IMR-90 (cell line): ENCODE data around the gene USH2A. TPM values are rescaled to one million over a fixed set of nuclear protein-coding genes. Genes with fewer than 3 reads are reported as not detected.

Source experiments
- ATAC-seq: fragments of 200-7000 bp; cut with Tn5 transposase; 2 replicates; pipeline ENCODE4 v1.9.1; 2020; ENCODE audit warnings: low read depth, mild to moderate bottlenecking, moderate library complexity
- BruUV-seq: library from RNA; stranded (reverse); fragments of 400-500 nt; replicated peaks from 2 replicates; lab custom pipeline; 2021; lab: Mats Ljungman, UMichigan
- CTCF ChIA-PET: fragments of 300-600 bp; formaldehyde crosslinking; extraction: SDS; loops from one replicate; lab custom pipeline; 2021; ENCODE audit warnings: antibody characterized with exemption; lab: Yijun Ruan, JAX
- POLR2A ChIA-PET: fragments of 300-600 bp; sonication (Branson Sonifier 250); formaldehyde crosslinking; loops from one replicate; lab custom pipeline; 2022; ENCODE audit warnings: antibody characterized with exemption; ENCODE audit not compliant: unreplicated experiment; lab: Charles Lee
- DNase-seq: peaks from one replicate; pipeline ENCODE4 v3.0.0; 2013
- H2AFZ ChIP-seq: replicated peaks from 2 replicates; pipeline ENCODE3; 2013; ENCODE audit warnings: low read length, mild to moderate bottlenecking; ENCODE audit not compliant: poor library complexity
- H2AK5ac ChIP-seq: 2 replicates; pipeline ENCODE4 v1.6.1; 2013; ENCODE audit warnings: low read depth, low read length, inconsistent platforms
- H2AK9ac ChIP-seq: replicated peaks from 2 replicates; pipeline ENCODE3; 2013; ENCODE audit warnings: mild to moderate bottlenecking, low read depth, low read length, moderate library complexity; ENCODE audit not compliant: poor library complexity
- H2BK120ac ChIP-seq: 2 replicates; pipeline ENCODE4 v1.6.1; 2013; ENCODE audit warnings: low read depth, low read length, inconsistent platforms
- H2BK15ac ChIP-seq: 3 replicates; pipeline ENCODE4 v1.6.1; 2013; ENCODE audit warnings: low read depth, low read length, inconsistent platforms
- H2BK20ac ChIP-seq: 2 replicates; pipeline ENCODE4 v1.6.1; 2013; ENCODE audit warnings: low read depth, mild to moderate bottlenecking, inconsistent platforms, low read length, moderate library complexity
- H2BK5ac ChIP-seq: 2 replicates; pipeline ENCODE4 v1.6.1; 2013; ENCODE audit warnings: mild to moderate bottlenecking, low read depth, low read length, inconsistent platforms; ENCODE audit not compliant: poor library complexity, severe bottlenecking
- H3K14ac ChIP-seq: replicated peaks from 2 replicates; pipeline ENCODE4 v1.6.1; 2013; ENCODE audit warnings: low read depth, low read length, inconsistent platforms
- H3K18ac ChIP-seq: 2 replicates; pipeline ENCODE4 v1.6.1; 2013; ENCODE audit warnings: low read depth, low read length, control low read depth
- H3K23ac ChIP-seq: 2 replicates; pipeline ENCODE4 v1.6.1; 2013; ENCODE audit warnings: low read depth, low read length, inconsistent platforms
- H3K27ac ChIP-seq: 2 replicates; pipeline ENCODE4 v1.5.1; 2013; ENCODE audit warnings: mild to moderate bottlenecking, control low read depth, low read length; ENCODE audit not compliant: insufficient read depth
- H3K27me3 ChIP-seq: 2 replicates; pipeline ENCODE4 v1.6.1; 2013; ENCODE audit warnings: low read length; ENCODE audit not compliant: control insufficient read depth, insufficient read depth
- H3K36me3 ChIP-seq: 2 replicates; pipeline ENCODE4 v1.6.1; 2013; ENCODE audit warnings: low read length, mixed read lengths; ENCODE audit not compliant: control insufficient read depth, insufficient read depth
- H3K4ac ChIP-seq: 2 replicates; pipeline ENCODE4 v1.6.1; 2013; ENCODE audit warnings: low read depth, low read length, inconsistent platforms
- H3K4me1 ChIP-seq: 2 replicates; pipeline ENCODE4 v1.6.1; 2013; ENCODE audit warnings: low read length, mixed read lengths; ENCODE audit not compliant: control insufficient read depth, insufficient read depth
- H3K4me2 ChIP-seq: 2 replicates; pipeline ENCODE4 v1.6.1; 2013; ENCODE audit warnings: low read depth, mild to moderate bottlenecking, control low read depth, low read length, moderate library complexity
- H3K4me3 ChIP-seq: 2 replicates; pipeline ENCODE4 v1.5.1; 2013; ENCODE audit warnings: low read depth, mild to moderate bottlenecking, control low read depth, low read length, moderate library complexity; ENCODE audit not compliant: insufficient read depth
- H3K56ac ChIP-seq: 2 replicates; pipeline ENCODE4 v1.6.1; 2013; ENCODE audit warnings: low read length, inconsistent platforms; ENCODE audit not compliant: insufficient read depth; ENCODE audit errors: extremely low read depth
- H3K79me1 ChIP-seq, 2 experiments: 2 replicates each; pipeline ENCODE4 v1.6.1; 2013; ENCODE audit warnings: low read length in 2 of 2, inconsistent platforms in 1 of 2, low read depth in 1 of 2
- H3K9ac ChIP-seq: 2 replicates; pipeline ENCODE4 v1.6.1; 2013; ENCODE audit warnings: low read depth, low read length, control low read depth
- H3K9me1 ChIP-seq: 2 replicates; pipeline ENCODE4 v1.6.1; 2013; ENCODE audit warnings: low read length, inconsistent platforms; ENCODE audit not compliant: insufficient read depth
- H3K9me3 ChIP-seq: 2 replicates; pipeline ENCODE4 v1.6.1; 2013; ENCODE audit warnings: low read length; ENCODE audit not compliant: control insufficient read depth, insufficient read depth
- H4K20me1 ChIP-seq: 2 replicates; pipeline ENCODE4 v1.6.1; 2013; ENCODE audit warnings: low read length, inconsistent platforms; ENCODE audit not compliant: insufficient read depth
- H4K5ac ChIP-seq: 2 replicates; pipeline ENCODE4 v1.6.1; 2013; ENCODE audit warnings: mild to moderate bottlenecking, low read depth, low read length, control low read depth
- H4K8ac ChIP-seq, 2 experiments: 2 replicates each; pipeline ENCODE4 v1.6.1; 2013; ENCODE audit warnings: low read depth in 2 of 2, low read length in 2 of 2, control low read depth in 1 of 2, inconsistent platforms in 1 of 2
- H4K91ac ChIP-seq: 2 replicates; pipeline ENCODE4 v1.6.1; 2013; ENCODE audit warnings: low read depth, low read length, inconsistent platforms; ENCODE audit not compliant: insufficient read depth
- BHLHE40 ChIP-seq: fragments of 150-350 bp; IDR thresholded peaks from 2 replicates; pipeline ENCODE4 v1.6.1; 2016; ENCODE audit warnings: mild to moderate bottlenecking, low read depth, low read length
- CEBPB ChIP-seq: IDR thresholded peaks from 2 replicates; pipeline ENCODE4 v1.6.1; 2012; ENCODE audit warnings: low read depth, low read length, improper control_type of control experiment
- CHD1 ChIP-seq: IDR thresholded peaks from 2 replicates; pipeline ENCODE4 v1.6.1; 2012; ENCODE audit warnings: low read depth, low read length, improper control_type of control experiment
- CTCF ChIP-seq: conservative IDR thresholded peaks from 2 replicates; pipeline ENCODE4 v1.5.1; 2012; ENCODE audit warnings: mild to moderate bottlenecking, low read depth, low read length, improper control_type of control experiment
- ELK1 ChIP-seq: fragments of 150-350 bp; IDR thresholded peaks from 2 replicates; pipeline ENCODE4 v1.6.1; 2016; ENCODE audit warnings: low read depth, mild to moderate bottlenecking, low read length, moderate library complexity, borderline replicate concordance
- FOS ChIP-seq: fragments of 150-350 bp; IDR thresholded peaks from 2 replicates; pipeline ENCODE4 v1.6.1; 2016; ENCODE audit warnings: low read depth, low read length
- MAFK ChIP-seq: IDR thresholded peaks from 2 replicates; pipeline ENCODE4 v1.6.1; 2012; ENCODE audit warnings: low read depth, low read length, improper control_type of control experiment
- MAZ ChIP-seq: IDR thresholded peaks from 2 replicates; pipeline ENCODE4 v1.6.1; 2012; ENCODE audit warnings: low read depth, mild to moderate bottlenecking, low read length, improper control_type of control experiment, moderate library complexity, borderline replicate concordance
- MXI1 ChIP-seq: IDR thresholded peaks from 2 replicates; pipeline ENCODE4 v1.6.1; 2012; ENCODE audit warnings: low read depth, mild to moderate bottlenecking, low read length, moderate library complexity, borderline replicate concordance
- NFE2L2 ChIP-seq: fragments of 150-350 bp; IDR thresholded peaks from 2 replicates; pipeline ENCODE4 v1.6.1; 2016; ENCODE audit warnings: low read depth, mild to moderate bottlenecking, low read length
- POLR2A ChIP-seq: IDR thresholded peaks from 2 replicates; pipeline ENCODE4 v1.6.1; 2012; ENCODE audit warnings: mild to moderate bottlenecking, low read depth, low read length
- RAD21 ChIP-seq: IDR thresholded peaks from 2 replicates; pipeline ENCODE4 v1.6.1; 2012; ENCODE audit warnings: low read length, improper control_type of control experiment
- RCOR1 ChIP-seq: IDR thresholded peaks from 2 replicates; pipeline ENCODE4 v1.6.1; 2012; ENCODE audit warnings: mild to moderate bottlenecking, low read length, improper control_type of control experiment; ENCODE audit not compliant: insufficient replicate concordance
- RFX5 ChIP-seq: IDR thresholded peaks from 2 replicates; pipeline ENCODE4 v1.8.0; 2012; ENCODE audit warnings: low read depth, mild to moderate bottlenecking, low read length, moderate library complexity
- SMC3 ChIP-seq: fragments of 150-350 bp; IDR thresholded peaks from 2 replicates; pipeline ENCODE4 v1.6.1; 2016; ENCODE audit warnings: low read depth, mild to moderate bottlenecking, antibody characterized with exemption, low read length, moderate library complexity
- USF2 ChIP-seq: fragments of 150-350 bp; IDR thresholded peaks from 2 replicates; pipeline ENCODE4 v1.6.1; 2017; ENCODE audit warnings: mild to moderate bottlenecking, antibody characterized with exemption, low read length, low read depth
- WGBS, 2 experiments: methylation state at CpG; one replicate each; pipeline versions ENCODE4 v1.1.5 to v1.1.7; 2013; ENCODE audit warnings: missing lambda C conversion rate in 2 of 2; ENCODE audit not compliant: insufficient read length in 1 of 2; ENCODE audit errors: extremely low coverage in 2 of 2; 5-methylcytosine and 5-hydroxymethylcytosine counted together
- dilution Hi-C: fragments of 300-500 bp; cut with HindIII; formaldehyde crosslinking; loops from one replicate; pipeline ENCODE4 v1.14.3; 2018; ENCODE audit warnings: low sequenced_read_pairs; ENCODE audit not compliant: unreplicated experiment
- in situ Hi-C: fragments of 300-500 bp; cut with MboI; formaldehyde crosslinking; loops from 3 replicates; pipeline ENCODE4 v1.14.3; 2019; ENCODE audit warnings: low sequenced_read_pairs, inconsistent platforms, mixed read lengths
- intact Hi-C: fragments of 100-400 bp; cut with micrococcal nuclease; formaldehyde crosslinking; loops from 2 replicates; pipeline ENCODE4 v1.10.0; 2022
- polyA plus RNA-seq, 3 experiments: library from polyadenylated mRNA; depleted of rRNA; stranded (reverse); fragments of >200 nt; gene quantifications; 2 replicates each; pipeline ENCODE4 v1.2.3, GENCODE V29; 2012; ENCODE audit warnings: low replicate concordance in 1 of 3
- total RNA-seq: library from RNA; depleted of rRNA; stranded (reverse); fragments of >200 nt; gene quantifications from 2 replicates; pipeline ENCODE4 v1.2.3, GENCODE V29; 2012

USH2A gene
- total and polyA plus RNA-seq, 2 of the 4 experiments (the other 2 are of a cell fraction) = under 0.01 to 0.02 TPM

- H3K36me3 ChIP-seq = no peaks in the 10 kb centered on the region
- H3K56ac ChIP-seq = no peak overlapping the region
- H3K14ac ChIP-seq = no peak overlapping the region
- no peak overlapping the region for H2BK20ac ChIP-seq
- no peak overlapping the region for H3K23ac ChIP-seq
- TF ChIP-seq RFX5 (no peak), CHD1 (no peak), CTCF (no peak), MXI1 (no peak), FOS (no peak), USF2 (no peak), NFE2L2 (no peak), CEBPB (no peak), BHLHE40 (no peak), POLR2A (no peak), MAZ (no peak), RCOR1 (no peak), MAFK (no peak), SMC3 (no peak), ELK1 (no peak), RAD21 (no peak)
- no peak overlapping the region for H3K27ac ChIP-seq
- WGBS, 2 experiments = no CpG with 5 or more reads among the region's 4 CpGs
- CTCF ChIA-PET = no interaction called here
- H3K9me1 ChIP-seq = no peaks in the 10 kb centered on the region
- no peak overlapping the region for H4K5ac ChIP-seq
- POLR2A ChIA-PET = no interaction called here
- H3K18ac ChIP-seq = no peak overlapping the region
- no peak overlapping the region for H2AK9ac ChIP-seq
- no peak overlapping the region for H4K91ac ChIP-seq
- BruUV-seq = no TSS peak
- no peaks in the 10 kb centered on the region for H3K27me3 ChIP-seq
- no peak overlapping the region for H2AK5ac ChIP-seq
- no peaks in the 10 kb centered on the region for H3K4me1 ChIP-seq
- no peak overlapping the region for H2BK120ac ChIP-seq
- no peaks in the 10 kb centered on the region for H4K20me1 ChIP-seq
- H2BK15ac ChIP-seq = no peak overlapping the region
- dilution Hi-C loops (no loop called here), intact Hi-C loops (no loop called here), in situ Hi-C loops (no loop called here)
- no peak overlapping the region for H3K9ac ChIP-seq
- H3K9me3 ChIP-seq = no peaks in the 10 kb centered on the region
- no peak overlapping the region for H2AFZ ChIP-seq
- H3K4me2 ChIP-seq = no peak overlapping the region
- no peak overlapping the region for H3K4ac ChIP-seq
- no peaks in the 10 kb centered on the region for H3K79me1 ChIP-seq
- ATAC-seq (no peak), DNase-seq (no peak)
- H2BK5ac ChIP-seq = no peak overlapping the region
- H4K8ac ChIP-seq = no peak overlapping the region
- no peak overlapping the region for H3K4me3 ChIP-seq
Measured at GRCh38 chr1:216190438-216190837, 232.8 kb downstream of the USH2A start.
